Stomach smooth muscle (tissue), 2 donors: ENCODE data around the gene C6orf62.
"Not testable (repeated sequence)": the region's sequence is repeated elsewhere in the genome, so short reads cannot be mapped to it uniquely, and the experiment has no call there.

ENCODE experiments used
- H3K27ac ChIP-seq: one replicate; pipeline ENCODE4 v1.7.0; 2013; ENCODE audit warnings: mild to moderate bottlenecking, low read length, inconsistent platforms
- H3K27me3 ChIP-seq, 2 donors: one replicate each; pipeline ENCODE4 v1.7.0; 2013; ENCODE audit warnings: low read length in 2 of 2; ENCODE audit not compliant: insufficient read depth in 2 of 2, control insufficient read depth in 1 of 2
- H3K36me3 ChIP-seq, 2 donors: one replicate each; pipeline ENCODE4 v1.7.0; 2013; ENCODE audit warnings: low read length in 2 of 2; ENCODE audit not compliant: control insufficient read depth in 2 of 2, insufficient read depth in 2 of 2
- H3K4me1 ChIP-seq: one replicate; pipeline ENCODE4 v1.7.0; 2013; ENCODE audit warnings: low read length; ENCODE audit not compliant: control insufficient read depth, insufficient read depth
- H3K4me3 ChIP-seq, 2 donors: one replicate each; pipeline ENCODE4 v1.7.0; 2013; ENCODE audit warnings: low read length in 2 of 2
- H3K9ac ChIP-seq, 2 donors: one replicate each; pipeline ENCODE4 v1.7.0; 2013; ENCODE audit warnings: low read length in 2 of 2, mild to moderate bottlenecking in 1 of 2
- H3K9me3 ChIP-seq, 2 donors: one replicate each; pipeline ENCODE4 v1.7.0; 2013; ENCODE audit warnings: low read length in 2 of 2; ENCODE audit not compliant: control insufficient read depth in 2 of 2
- donor health status: healthy.
- donor health status: Pancreatic carcinoma.

C6orf62 gene

DNA sequence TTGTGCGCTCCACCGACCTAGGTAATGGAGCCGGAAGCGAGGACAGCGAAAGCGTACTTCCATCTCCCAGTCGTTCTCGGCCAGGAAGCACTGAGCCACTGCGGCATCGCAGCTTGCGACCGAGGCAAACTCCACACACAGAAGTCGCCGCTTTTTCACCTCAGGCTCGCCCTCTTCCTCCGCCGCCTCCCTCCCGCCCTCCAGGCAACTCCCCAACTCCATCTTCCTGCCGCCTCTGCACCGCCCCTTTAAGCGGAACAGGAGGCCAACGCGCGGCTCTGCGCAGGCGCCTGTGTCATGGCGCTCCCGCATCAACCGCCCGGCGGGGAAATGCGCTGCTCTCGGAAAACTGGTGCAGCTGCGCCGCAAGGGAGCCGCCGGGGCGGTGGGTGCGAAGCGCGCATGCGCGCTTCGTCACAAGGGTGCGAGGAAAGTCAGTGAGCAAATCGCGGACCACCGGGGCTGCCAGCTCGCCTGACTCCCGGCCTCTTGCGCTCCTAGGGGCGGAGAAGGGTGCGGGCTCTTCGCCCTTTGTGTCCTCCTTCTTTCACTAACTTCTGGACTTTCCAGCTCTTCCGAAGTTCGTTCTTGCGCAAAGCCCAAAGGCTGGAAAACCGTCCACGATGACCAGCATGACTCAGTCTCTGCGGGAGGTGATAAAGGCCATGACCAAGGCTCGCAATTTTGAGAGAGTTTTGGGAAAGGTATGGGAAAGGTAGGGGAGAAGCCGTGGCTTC, 52.1 kb downstream of the C6orf62 start, which contains the start of the genes ACOT13 and TDP2:
Gene ACOT13, plus strand, starts transcription at position 437 of the 737 bp plus-strand sequence. Its CDS starts 187 bp downstream, at position 624.
Gene TDP2, minus strand, starts transcription at position 259 of the 737 bp plus-strand sequence. Its CDS starts 37 bp downstream, at position 222.
- Histone ChIP-seq H3K9me3 (no peaks in the 10 kb centered on the region), H3K4me1 (peaks cover 20% of the 10 kb centered on the region), H3K36me3 (peaks cover 5 to 7% of the 10 kb centered on the region in 2 donors), H3K27me3 (no peaks in the 10 kb centered on the region), H3K4me3 (peak within 1 kb of the TSS; percentile 99 to 100), H3K27ac (peak within 1 kb of the TSS; percentile 92), H3K9ac (peak within 1 kb of the TSS; percentile 91 to 98)

DNA sequence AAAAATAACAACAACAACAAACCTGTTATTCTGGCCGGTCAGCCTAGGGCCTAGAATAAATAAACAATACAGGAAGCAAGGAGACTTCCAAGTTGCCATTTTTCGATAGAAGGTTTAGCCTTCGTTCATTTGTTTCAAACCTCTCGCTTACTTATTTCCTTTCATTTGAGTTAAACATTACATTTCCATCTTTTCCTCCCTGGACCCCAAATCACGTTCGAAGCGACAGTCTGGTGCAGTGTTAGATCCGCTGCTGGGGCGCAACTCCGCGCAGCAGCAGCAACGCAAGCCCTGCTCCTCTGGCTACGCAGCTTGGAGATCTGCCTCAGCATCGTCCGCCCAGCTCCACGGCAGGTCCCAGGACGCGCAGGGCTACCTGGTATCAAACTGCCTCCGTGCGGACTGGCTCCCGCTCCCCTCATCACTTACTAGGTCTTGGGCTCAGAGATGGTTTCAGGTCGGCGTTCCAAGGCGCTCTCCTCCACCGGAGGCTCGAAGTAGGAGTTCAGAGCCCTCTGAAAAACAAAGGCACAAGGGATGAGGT, 52.8 kb downstream of the C6orf62 start:
- H3K4me3 ChIP-seq: peak overlapping the region; percentile 99 to 100
- H3K36me3 ChIP-seq: peaks cover 5 to 7% of the 10 kb centered on the region in 2 donors
- H3K9ac ChIP-seq: peak overlapping the region; percentile 91 to 98
- H3K4me1 ChIP-seq: peaks cover 20% of the 10 kb centered on the region
- H3K27ac ChIP-seq: peak overlapping the region; percentile 92
- no peaks in the 10 kb centered on the region for H3K27me3 ChIP-seq
- H3K9me3 ChIP-seq: no peaks in the 10 kb centered on the region

DNA sequence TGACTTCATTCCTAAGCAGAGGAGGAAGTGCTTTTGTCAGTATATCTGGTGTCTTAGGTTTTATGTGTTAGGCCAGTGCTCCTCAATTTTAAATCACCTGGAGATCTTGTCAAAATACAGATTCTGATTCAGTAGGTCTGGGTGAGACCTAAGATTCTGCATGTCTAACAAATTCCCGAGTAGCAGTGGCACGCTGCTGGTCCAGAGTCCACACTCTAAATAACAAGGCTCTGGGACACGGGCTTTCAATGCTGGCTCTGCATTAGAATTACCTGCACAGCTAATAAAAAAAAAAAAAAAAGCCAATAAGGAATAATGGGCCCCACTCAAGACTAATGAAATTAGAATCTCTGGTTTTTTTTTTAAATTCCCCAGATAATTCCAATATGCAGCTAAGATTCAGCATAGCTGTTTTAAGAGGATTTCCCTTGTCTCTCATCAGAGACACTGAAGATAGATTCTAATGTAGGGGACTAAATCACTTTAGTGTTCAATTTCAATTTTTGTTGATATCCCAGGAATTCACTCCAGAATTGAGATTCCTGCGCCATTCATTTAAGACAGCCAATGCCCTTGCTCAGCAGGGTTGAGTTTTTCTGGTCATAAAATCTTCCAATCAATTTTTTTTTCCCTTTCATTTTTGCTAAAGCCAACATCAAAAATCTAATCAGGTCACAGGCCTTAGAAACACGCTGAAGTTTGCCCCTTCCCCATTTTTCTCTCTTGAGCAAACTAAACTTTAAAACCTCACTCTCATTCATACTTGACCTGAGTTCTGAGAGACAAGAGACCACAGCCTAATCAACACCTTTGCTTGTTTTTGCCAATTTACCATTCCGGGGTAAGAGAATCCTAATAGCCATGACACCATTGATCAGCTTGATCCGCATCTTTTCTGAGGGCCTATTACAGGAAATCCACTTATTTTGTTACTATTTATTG, 54.6 kb downstream of the C6orf62 start:
- no peak overlapping the region for H3K9ac ChIP-seq
- H3K4me3 ChIP-seq: no peak overlapping the region
- H3K9me3 ChIP-seq: no peaks in the 10 kb centered on the region
- peaks cover 20% of the 10 kb centered on the region for H3K4me1 ChIP-seq
- H3K36me3 ChIP-seq: peaks cover 5 to 7% of the 10 kb centered on the region in 2 donors
- no peaks in the 10 kb centered on the region for H3K27me3 ChIP-seq
- no peak overlapping the region for H3K27ac ChIP-seq

DNA sequence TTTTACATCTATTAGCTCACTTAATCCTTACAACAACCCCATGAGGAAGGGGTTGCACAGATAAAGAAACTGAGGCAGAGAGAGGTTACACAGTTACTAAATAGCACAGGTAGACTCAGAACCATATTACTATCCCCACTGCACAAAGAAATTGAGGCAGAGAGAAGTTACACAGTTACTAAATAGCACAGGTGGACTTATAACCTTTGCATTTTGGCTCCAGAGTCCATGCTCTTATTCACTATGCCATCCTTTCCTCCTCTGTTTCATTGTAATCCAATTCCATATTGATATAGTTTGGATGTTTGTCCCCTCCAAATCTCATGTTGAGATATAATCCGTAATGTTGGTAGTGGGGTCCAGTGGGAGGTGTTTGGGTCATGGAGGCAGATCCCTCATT, 55.8 kb downstream of the C6orf62 start:
- Histone ChIP-seq H3K9me3 (no peaks in the 10 kb centered on the region), H3K9ac (no peak overlapping the region), H3K4me3 (no peak overlapping the region), H3K27ac (no peak overlapping the region), H3K4me1 (peaks cover 16% of the 10 kb centered on the region), H3K27me3 (no peaks in the 10 kb centered on the region), H3K36me3 (peaks cover 5 to 7% of the 10 kb centered on the region in 2 donors)

DNA sequence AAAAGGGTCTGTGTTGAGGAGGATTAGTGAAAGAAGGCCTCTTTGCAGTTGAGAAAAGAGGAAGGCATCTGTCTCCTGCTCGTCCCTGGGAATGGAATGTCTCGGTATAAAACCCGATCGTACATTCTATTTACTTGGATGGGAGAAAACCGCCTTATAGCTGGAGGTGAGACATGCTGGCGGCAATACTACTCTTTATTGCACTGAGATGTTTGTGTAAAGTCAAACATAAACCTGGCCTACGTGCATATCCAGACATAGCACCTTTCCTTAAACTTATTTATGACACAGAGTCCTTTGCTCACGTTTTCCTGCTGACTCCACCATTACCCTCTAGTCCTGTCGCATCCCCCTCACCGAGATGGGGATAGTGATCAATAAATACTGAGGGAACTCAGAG, 56.7 kb downstream of the C6orf62 start:
- Histone ChIP-seq H3K4me1 (peaks cover 8% of the 10 kb centered on the region), H3K36me3 (peaks cover 5 to 7% of the 10 kb centered on the region in 2 donors), H3K27me3 (no peaks in the 10 kb centered on the region), H3K9me3 (no peaks in the 10 kb centered on the region), H3K27ac (no peak overlapping the region), H3K4me3 (no peak overlapping the region), H3K9ac (no peak overlapping the region)

DNA sequence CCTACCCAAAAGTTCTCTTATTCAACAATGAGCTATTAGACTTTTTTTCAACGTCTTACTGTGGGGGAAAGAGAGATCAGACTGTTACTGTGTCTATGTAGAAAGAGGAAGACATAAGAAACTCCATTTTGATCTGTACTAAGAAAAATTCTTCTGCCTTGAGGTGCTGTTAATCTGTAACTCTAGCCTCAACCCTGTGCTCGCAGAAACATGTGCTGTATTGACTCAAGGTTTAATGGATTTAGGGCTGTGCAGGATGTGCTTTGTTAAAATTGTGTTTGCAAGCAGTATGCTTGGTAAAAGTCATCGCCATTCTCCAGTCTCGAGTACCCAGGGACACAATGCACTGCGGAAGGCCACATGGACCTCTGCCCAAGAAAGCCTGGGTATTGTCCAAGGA, 57.2 kb downstream of the C6orf62 start:
- not testable (repeated sequence) for H3K9ac ChIP-seq

DNA sequence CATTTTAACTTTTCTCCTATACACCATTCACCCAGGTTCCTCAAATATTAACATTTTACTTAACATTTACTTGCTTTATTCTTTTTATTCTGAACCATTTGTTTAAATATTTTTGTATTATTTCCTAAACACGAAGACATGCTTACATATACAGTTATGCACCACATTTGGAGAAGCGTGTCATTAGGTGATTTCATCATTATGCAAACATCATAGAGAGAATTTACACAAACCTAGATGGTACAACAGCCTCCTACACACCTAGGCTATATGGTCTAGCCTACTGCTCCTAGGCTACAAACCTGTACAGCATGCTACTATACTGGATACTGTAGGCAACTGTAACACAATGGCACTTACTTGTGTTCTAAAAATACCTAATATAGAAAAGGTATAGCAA, 58.8 kb downstream of the C6orf62 start:
- Histone ChIP-seq H3K9ac (no peak overlapping the region), H3K36me3 (peaks cover 5 to 7% of the 10 kb centered on the region in 2 donors), H3K4me3 (no peak overlapping the region), H3K4me1 (peaks cover 3% of the 10 kb centered on the region), H3K27ac (no peak overlapping the region), H3K27me3 (no peaks in the 10 kb centered on the region), H3K9me3 (no peaks in the 10 kb centered on the region)

More for the DNA sequence above, 57.2 kb downstream of the C6orf62 start:
- H3K4me1 ChIP-seq, H3K4me3 ChIP-seq, H3K9me3 ChIP-seq, H3K27ac ChIP-seq, H3K36me3 ChIP-seq, H3K27me3 ChIP-seq: not testable (repeated sequence)

DNA sequence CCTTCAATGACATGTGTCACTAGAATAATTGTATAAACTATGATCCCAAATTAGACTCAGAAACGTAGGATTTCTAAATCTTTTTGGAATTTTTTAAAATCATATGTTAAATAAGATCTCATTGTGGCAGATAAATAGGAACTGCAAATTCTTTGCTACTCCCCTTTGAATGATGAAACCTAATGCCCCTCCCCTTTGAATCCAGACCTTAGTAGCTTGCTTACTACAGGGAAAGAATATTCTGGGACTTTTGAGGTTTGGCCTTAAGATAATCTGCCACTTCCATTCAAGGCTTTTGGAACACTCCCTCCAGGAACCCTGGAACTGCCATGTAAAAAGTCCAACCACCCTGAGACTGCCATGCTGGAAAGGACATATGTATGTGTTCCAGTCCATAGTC, 59.4 kb downstream of the C6orf62 start:
- H3K9ac ChIP-seq: no peak overlapping the region
- no peak overlapping the region for H3K27ac ChIP-seq
- no peaks in the 10 kb centered on the region for H3K27me3 ChIP-seq
- H3K9me3 ChIP-seq: no peaks in the 10 kb centered on the region
- H3K4me1 ChIP-seq: no peaks in the 10 kb centered on the region
- peaks cover 5 to 7% of the 10 kb centered on the region in 2 donors for H3K36me3 ChIP-seq
- no peak overlapping the region for H3K4me3 ChIP-seq

DNA sequence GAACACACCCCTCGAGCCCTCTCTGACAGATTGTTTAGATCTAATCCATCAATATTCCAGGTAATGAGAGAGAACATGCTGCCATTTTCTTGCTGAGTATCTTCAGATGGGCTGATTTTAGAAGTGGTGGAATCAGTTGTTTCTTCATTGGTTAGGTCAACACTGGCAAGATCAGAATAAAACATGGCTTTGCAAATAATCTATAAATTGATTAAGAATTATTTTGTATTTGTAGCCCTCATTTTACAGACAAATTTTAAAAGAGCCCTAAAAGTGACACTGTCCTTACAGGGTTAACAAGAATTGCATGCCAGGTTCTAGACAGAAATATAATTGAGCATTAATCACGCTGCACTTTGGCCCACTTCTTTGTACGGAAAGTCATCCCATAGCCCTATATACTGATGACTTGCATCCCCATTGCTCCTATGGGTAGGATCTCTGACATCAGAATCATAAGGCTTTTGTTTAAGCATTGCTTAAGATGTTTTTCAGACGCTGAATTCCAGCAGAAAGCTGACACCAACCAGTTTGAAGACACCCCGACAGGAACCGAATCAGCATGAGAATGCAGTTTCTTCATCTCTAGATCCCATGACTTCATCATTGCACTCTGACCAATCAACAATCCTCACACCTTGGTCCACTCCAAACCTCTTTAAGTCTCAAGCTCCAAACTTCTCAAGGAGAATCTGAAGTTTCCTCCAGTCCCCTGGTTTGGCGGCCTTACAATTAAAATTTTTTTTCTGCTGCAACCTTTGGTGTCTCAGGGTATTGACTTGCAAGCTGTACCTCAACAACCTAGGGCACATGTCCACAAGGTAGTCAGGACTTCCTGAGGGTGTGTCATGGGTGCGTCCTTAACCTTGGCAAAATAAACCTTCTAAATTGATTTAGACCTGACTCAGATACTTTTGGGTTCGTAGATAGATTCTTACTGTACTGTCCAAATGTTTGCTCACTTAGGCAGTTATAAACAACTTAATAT, 60.1 kb downstream of the C6orf62 start:
- Histone ChIP-seq H3K36me3 (peaks cover 5 to 7% of the 10 kb centered on the region in 2 donors), H3K4me1 (no peaks in the 10 kb centered on the region), H3K9me3 (no peaks in the 10 kb centered on the region), H3K4me3 (no peak overlapping the region), H3K27ac (no peak overlapping the region), H3K9ac (no peak overlapping the region), H3K27me3 (no peaks in the 10 kb centered on the region)
